ENCODE measurements around the gene FAM107B.

- TF ChIP-seq CTCF (IDR thresholded peaks at IDR 0.05) (no peak), POLR2A (IDR thresholded peaks at IDR 0.05) (no peak)
These were observed 287.2 kb downstream of the FAM107B start for GRCh38 chr10:14487488-14487883.

Measured in heart left ventricle (tissue), 13 donors.